ENCODE data around the gene AKAP6.

Gene AKAP6

GRCh38 chr14:32352631-32353030 lies 23.5 kb downstream of the AKAP6 start:
- in situ Hi-C loops (cut with MboI; ENCODE audit: low sequenced_read_pairs, unreplicated experiment): no loop called here
- TF ChIP-seq, protein P1, sequence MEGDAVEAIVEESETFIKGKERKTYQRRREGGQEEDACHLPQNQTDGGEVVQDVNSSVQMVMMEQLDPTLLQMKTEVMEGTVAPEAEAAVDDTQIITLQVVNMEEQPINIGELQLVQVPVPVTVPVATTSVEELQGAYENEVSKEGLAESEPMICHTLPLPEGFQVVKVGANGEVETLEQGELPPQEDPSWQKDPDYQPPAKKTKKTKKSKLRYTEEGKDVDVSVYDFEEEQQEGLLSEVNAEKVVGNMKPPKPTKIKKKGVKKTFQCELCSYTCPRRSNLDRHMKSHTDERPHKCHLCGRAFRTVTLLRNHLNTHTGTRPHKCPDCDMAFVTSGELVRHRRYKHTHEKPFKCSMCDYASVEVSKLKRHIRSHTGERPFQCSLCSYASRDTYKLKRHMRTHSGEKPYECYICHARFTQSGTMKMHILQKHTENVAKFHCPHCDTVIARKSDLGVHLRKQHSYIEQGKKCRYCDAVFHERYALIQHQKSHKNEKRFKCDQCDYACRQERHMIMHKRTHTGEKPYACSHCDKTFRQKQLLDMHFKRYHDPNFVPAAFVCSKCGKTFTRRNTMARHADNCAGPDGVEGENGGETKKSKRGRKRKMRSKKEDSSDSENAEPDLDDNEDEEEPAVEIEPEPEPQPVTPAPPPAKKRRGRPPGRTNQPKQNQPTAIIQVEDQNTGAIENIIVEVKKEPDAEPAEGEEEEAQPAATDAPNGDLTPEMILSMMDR (IDR thresholded peaks at IDR 0.05; ENCODE audit: borderline replicate concordance, control extremely low read depth, extremely low read depth, insufficient read depth, missing control alignments): no peak
- no peak for DNase-seq (ENCODE audit: low spot score)

- in situ Hi-C loops (cut with MboI; ENCODE audit: low sequenced_read_pairs, unreplicated experiment): no loop called here
- DNase-seq (ENCODE audit: low spot score): no peak
- TF ChIP-seq, protein P1 (IDR thresholded peaks at IDR 0.05; ENCODE audit: borderline replicate concordance, control extremely low read depth, extremely low read depth, insufficient read depth, missing control alignments): no peak
Observed at GRCh38 chr14:32354716-32355115, 25.6 kb downstream of the AKAP6 start.

GRCh38 chr14:32358781-32359180 lies 29.7 kb downstream of the AKAP6 start:
- in situ Hi-C loops (cut with MboI; ENCODE audit: low sequenced_read_pairs, unreplicated experiment): no loop called here
- DNase-seq (ENCODE audit: low spot score): no peak
- TF ChIP-seq, protein P1 (IDR thresholded peaks at IDR 0.05; ENCODE audit: borderline replicate concordance, control extremely low read depth, extremely low read depth, insufficient read depth, missing control alignments): no peak

DNA sequence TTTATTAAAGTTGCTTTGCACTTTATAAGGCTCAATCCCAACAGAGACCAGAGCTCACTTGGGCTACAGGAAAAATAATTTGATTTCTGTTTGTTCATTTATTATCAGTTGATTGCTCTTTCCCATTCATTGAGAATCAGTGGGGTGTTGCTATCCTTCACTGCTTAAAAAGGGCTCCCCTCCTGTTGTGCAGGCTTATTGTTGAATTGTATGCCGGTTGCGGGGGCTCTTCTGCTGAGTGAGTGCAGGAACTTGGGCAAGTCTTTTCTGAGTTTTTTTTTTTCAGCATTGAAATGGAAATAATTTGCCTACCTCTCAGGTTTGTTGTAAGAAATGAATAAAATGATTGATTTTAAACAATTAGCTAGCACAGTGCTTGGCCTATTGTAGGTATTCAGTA lies 32.6 kb downstream of the AKAP6 start:
- DNase-seq (ENCODE audit: low spot score): no peak
- in situ Hi-C loops (cut with MboI; ENCODE audit: low sequenced_read_pairs, unreplicated experiment): no loop called here
- TF ChIP-seq, protein P1 (IDR thresholded peaks at IDR 0.05; ENCODE audit: borderline replicate concordance, control extremely low read depth, extremely low read depth, insufficient read depth, missing control alignments): no peak

DNA sequence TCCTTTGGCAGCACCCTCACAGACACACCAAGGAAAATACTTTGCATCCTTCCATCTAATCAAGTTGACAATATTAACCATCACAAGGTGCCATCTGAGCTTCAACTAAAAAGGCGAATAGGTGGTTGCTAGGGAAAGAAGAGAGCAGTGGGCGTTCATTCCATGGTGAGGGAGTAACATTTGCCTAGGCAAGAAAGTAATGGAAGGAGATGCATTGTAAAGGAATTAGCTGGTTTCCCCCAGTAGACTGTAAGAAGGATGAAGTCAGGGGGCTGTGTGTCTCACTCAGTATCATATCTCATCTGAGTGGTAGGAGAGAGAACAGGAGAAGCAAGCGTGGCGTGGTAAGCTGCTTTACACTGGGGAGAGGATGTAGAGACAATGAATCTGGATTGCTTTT lies 34.7 kb downstream of the AKAP6 start:
- TF ChIP-seq, protein P1 (IDR thresholded peaks at IDR 0.05; ENCODE audit: borderline replicate concordance, control extremely low read depth, extremely low read depth, insufficient read depth, missing control alignments): no peak
- no peak for DNase-seq (ENCODE audit: low spot score)
- in situ Hi-C loops (cut with MboI; ENCODE audit: low sequenced_read_pairs, unreplicated experiment): no loop called here

DNA sequence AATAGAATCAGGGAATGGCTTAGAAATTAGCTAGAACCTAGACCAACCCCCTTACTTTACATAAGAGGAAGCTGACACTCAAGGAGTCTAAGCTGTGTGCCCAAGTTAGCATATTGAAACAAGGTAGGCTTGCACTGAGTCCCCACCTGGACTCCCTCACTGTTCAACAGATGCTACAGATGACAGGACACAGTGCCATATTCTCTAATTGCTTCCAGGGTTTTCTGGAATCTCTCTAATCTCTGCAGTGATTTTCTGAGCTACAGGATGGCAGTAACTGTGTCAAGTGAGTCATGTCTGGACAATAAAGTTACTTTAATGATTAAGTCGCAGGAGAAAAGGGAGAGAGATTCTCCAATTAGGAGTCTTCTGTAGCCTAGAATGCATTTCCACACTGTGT lies 35.8 kb downstream of the AKAP6 start:
- DNase-seq (ENCODE audit: low spot score): no peak

More for the DNA sequence above, 35.8 kb downstream of the AKAP6 start:
- in situ Hi-C loops (cut with MboI; ENCODE audit: low sequenced_read_pairs, unreplicated experiment): no loop called here
- TF ChIP-seq, protein P1 (IDR thresholded peaks at IDR 0.05; ENCODE audit: borderline replicate concordance, control extremely low read depth, extremely low read depth, insufficient read depth, missing control alignments): no peak

Data from GM13976 (cell line).